Heart right ventricle (tissue), 16 donors: Measurements from ENCODE around the gene RBM33. TPM values are rescaled to one million over a fixed set of nuclear protein-coding genes. Genes with fewer than 3 reads are reported as not detected.

ENCODE experiments used
- ATAC-seq, 8 donors: fragments of 200-7000 bp; cut with Tn5 transposase; one replicate each; pipeline ENCODE4 v1.9.1; 2020; ENCODE audit warnings: mild to moderate bottlenecking in 8 of 8, moderate library complexity in 8 of 8, moderate number of reproducible peaks in 1 of 8
- DNase-seq, 2 donors: peaks; one replicate each; pipeline ENCODE4 v3.0.0-alpha.2; 2020
- H3K27ac ChIP-seq, 10 donors: fragments of 200-600 bp; sonication (generic) in 2 of 10; one replicate each; pipeline versions ENCODE4 v1.5.0 to v1.8.0; 2020 to 2022; ENCODE audit warnings: mild to moderate bottlenecking in 3 of 10
- H3K27me3 ChIP-seq, 7 donors: fragments of 200-600 bp; one replicate each; pipeline ENCODE4 v1.8.0; 2021 to 2022; ENCODE audit warnings: mild to moderate bottlenecking in 2 of 7
- H3K36me3 ChIP-seq, 9 donors: fragments of 200-600 bp; sonication (generic) in 1 of 9; one replicate each; pipeline versions ENCODE4 v1.5.0 to v1.8.0; 2020 to 2022; ENCODE audit warnings: mild to moderate bottlenecking in 2 of 9
- H3K4me1 ChIP-seq, 9 donors: fragments of 200-600 bp; sonication (generic) in 1 of 9; one replicate each; pipeline versions ENCODE4 v1.5.0 to v1.8.0; 2020 to 2022; ENCODE audit warnings: mild to moderate bottlenecking in 4 of 9
- H3K4me3 ChIP-seq, 10 donors: fragments of 200-600 bp; sonication (generic) in 2 of 10; one replicate each; pipeline versions ENCODE4 v1.5.0 to v1.8.0; 2020 to 2022; ENCODE audit warnings: mild to moderate bottlenecking in 7 of 10, moderate library complexity in 2 of 10
- H3K9me3 ChIP-seq, 11 donors: fragments of 200-600 bp in 10 of 11; sonication (generic) in 2 of 11; one replicate each; pipeline versions ENCODE4 v1.5.0 to v1.8.0; 2013 to 2022; ENCODE audit warnings: mild to moderate bottlenecking in 2 of 11, control low read depth in 1 of 11, moderate library complexity in 1 of 11
- CTCF ChIP-seq, 9 donors: fragments of 200-600 bp; sonication (generic) in 2 of 9; IDR thresholded peaks; one replicate each; pipeline versions ENCODE4 v1.5.0 to v1.8.0; 2021 to 2022; ENCODE audit warnings: antibody characterized with exemption in 9 of 9, mild to moderate bottlenecking in 5 of 9, moderate library complexity in 1 of 9
- WGBS, 2 donors: extraction: QIAGEN DNeasy Blood & Tissue Kit; methylation state at CpG; one replicate each; pipeline ENCODE4 v1.1.7; 2013; ENCODE audit warnings: inconsistent platforms in 1 of 2; 5-methylcytosine and 5-hydroxymethylcytosine counted together
- intact Hi-C, 10 donors: fragments of 100-400 bp; cut with DNase I; formaldehyde crosslinking; loops; one replicate each; pipeline versions ENCODE4 v1.11.1 to v1.14.2; 2022
- polyA plus RNA-seq, 2 donors: library from polyadenylated mRNA; stranded (reverse); fragments of 200-250 nt; gene quantifications; one replicate each; pipeline ENCODE4 v1.2.3, GENCODE V29; 2013
- total RNA-seq, 10 donors: library from RNA; stranded (reverse); fragmentation: NEBNext Ultra II Directional in 3 of 10; extraction: Animal tissue kit (Norgen Biotek cat#: 25700) in 3 of 10; gene quantifications; one replicate each; pipeline versions ENCODE4 v1.2.1 to v1.2.4, GENCODE V29; 2021 to 2023
- donor health status: Arrhythmogenic right ventricular cardiomyopathy.
- donor health status: ischemic (EF 13 %, LVEDD 7.1; RV severe dilation, severe dysfunction).
- donor health status: healthy with polysubstance abuse.
- donor health status: DM: no; HTN: yes; CAD: no.
- donor health status: DM: no; HTN: no; CAD: no.
- donor health status: ischemic (EF 25% LVEDD 6.9; RV normal size, moderate dysfunction).
- donor health status: ischemic (EF 25% LVEDD 5.7; RV mildly dilated, moderate dysfunction).
- donor health status: healthy.
- donor health status: DM: yes; HTN: yes; CAD: no.
- donor health status: Ischemic cardiomyopathy.
- donor health status: ischemic (EF 35%, LVEDD 5.7; RV mildly dilated, moderate dysfunction).
- donor health status: nonischemic (EF 11% LVEDD 7.7; RV severe dilation, severe dysfunction).
- donor health status: DM: yes; HTN: yes; CAD: no.
- donor health status: PGD.
- donor health status: ischemic (EF 29% LVEDD 5.4; RV normal size, mild dysfunction).
- donor health status: nonischemic (EF 23%, LVEDD 6.1; RV moderate dilation, normal function).

The RBM33 gene
- total and polyA plus RNA-seq, 12 donors: 9.5 to 44.6 (median 35.7) TPM

DNA sequence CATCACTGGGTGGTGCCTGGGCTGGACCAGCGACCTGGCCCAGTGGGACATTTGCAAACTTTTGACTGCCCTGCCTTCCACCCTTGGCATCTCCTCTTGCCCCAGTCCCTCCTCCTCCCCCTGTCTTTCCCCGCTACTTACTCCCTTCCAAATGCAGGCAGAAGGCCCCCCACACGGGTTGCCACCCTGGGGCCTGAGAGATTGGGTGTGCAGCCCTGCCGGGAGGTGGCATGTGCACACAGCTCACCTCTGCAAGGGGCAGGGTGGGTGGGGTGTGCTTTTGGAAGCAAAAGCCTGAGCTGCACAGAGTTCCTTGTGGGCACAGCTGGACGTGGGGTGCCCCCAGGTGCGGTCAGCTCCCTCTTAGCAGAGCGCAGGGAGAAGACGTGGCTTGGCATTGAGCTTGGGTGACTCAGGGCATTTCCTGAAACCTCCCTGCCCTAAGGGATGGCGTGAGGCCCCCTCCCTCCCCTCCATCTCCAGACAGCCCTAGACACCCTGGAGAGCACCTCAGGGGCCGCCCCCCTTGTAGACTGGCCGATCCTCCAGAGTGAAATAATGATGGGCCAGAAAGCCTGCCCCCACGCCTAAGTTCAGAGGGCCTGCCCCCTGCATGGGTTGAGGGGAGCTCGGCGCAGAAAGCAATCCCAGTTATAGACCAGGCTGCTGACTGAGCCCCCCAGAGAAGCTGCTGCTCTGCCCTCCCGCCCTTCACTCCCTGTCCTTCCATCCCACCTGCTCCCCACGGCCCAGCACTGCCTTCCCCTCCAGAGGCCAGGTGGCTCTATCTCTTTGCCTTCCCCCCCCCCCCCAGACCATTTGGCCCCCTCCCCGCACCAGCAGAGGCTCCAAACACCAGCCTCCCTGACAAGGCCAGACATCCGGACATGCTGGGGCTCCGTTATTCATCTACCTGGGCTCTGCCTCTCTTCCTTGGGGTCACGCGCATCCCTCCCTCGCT, 170.1 kb downstream of the RBM33 start:
- H3K4me3 ChIP-seq: no peak overlapping the region
- ATAC-seq (peak in 1 of 8 donors; percentile 8), DNase-seq (no peak)
- peaks cover 0 to 24% (median 8%) of the 10 kb centered on the region in 9 donors for H3K4me1 ChIP-seq
- no peaks in the 10 kb centered on the region for H3K9me3 ChIP-seq
- intact Hi-C loops: loop anchor here in 8 of 10 donors (5.0 to 10.0 kb wide), 3 partner anchors 658 to 950 kb away; no protein-coding TSS in a partner anchor
- peaks cover 11 to 95% (median 87%) of the 10 kb centered on the region in 7 donors for H3K27me3 ChIP-seq
- H3K27ac ChIP-seq: no peak overlapping the region
- H3K36me3 ChIP-seq: no peaks in the 10 kb centered on the region
- WGBS, 2 donors: 5 to 8% methylated on average over 22 of the region's 22 CpGs
- no peak for TF ChIP-seq CTCF (IDR thresholded peaks at IDR 0.05)

- H3K36me3 ChIP-seq: no peaks in the 10 kb centered on the region
- H3K4me3 ChIP-seq: no peak overlapping the region
- 28 to 31% methylated on average over 20 of the region's 20 CpGs for WGBS, 2 donors
- peak; percentile 18 to 44 for DNase-seq
- peak in 7 of 9 donors; percentile 51 to 65 (median 59) for TF ChIP-seq CTCF (IDR thresholded peaks at IDR 0.05)
- no peak overlapping the region for H3K27ac ChIP-seq
- H3K27me3 ChIP-seq: peaks cover 2 to 95% (median 87%) of the 10 kb centered on the region in 7 donors
- no peaks in the 10 kb centered on the region for H3K9me3 ChIP-seq
- intact Hi-C loops: loop anchor here in 7 of 10 donors (5.0 to 10.0 kb wide), 3 partner anchors 657 to 949 kb away; no protein-coding TSS in a partner anchor
- H3K4me1 ChIP-seq: peaks cover 0 to 16% (median 4%) of the 10 kb centered on the region in 9 donors
- peak in 7 of 8 donors; percentile 22 to 79 (median 74) for ATAC-seq
These were observed 171.1 kb downstream of the RBM33 start for GRCh38 chr7:155815332-155816191.

DNA sequence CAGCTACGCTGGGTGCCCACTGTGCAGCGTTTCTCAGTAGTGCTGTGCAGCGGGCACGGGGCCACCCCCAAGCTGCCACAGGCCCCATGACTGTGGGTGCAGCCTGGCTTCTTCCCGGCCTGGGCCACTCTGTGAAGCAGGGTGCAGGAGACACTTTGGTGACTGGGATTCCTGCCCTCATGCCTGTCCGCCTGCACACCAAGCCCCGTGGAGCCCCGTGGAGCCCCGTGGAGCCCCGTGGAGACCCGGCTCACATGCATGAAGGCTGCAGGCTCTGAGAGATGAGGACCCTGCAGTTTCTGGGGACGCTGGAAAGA, 171.7 kb downstream of the RBM33 start:
- WGBS, 2 donors: 83 to 88% methylated on average over 12 of the region's 12 CpGs

More for the DNA sequence above, 171.7 kb downstream of the RBM33 start:
- intact Hi-C loops: loop anchor here in 7 of 10 donors (5.0 to 10.0 kb wide), 3 partner anchors 656 to 949 kb away; no protein-coding TSS in a partner anchor
- Histone ChIP-seq H3K27me3 (peaks cover 0 to 95% (median 87%) of the 10 kb centered on the region in 7 donors), H3K9me3 (no peaks in the 10 kb centered on the region), H3K27ac (no peak overlapping the region), H3K4me3 (no peak overlapping the region), H3K4me1 (peaks cover 0 to 12% (median 4%) of the 10 kb centered on the region in 9 donors), H3K36me3 (no peaks in the 10 kb centered on the region)
- DNase-seq (no peak), ATAC-seq (no peak)
- no peak for TF ChIP-seq CTCF (IDR thresholded peaks at IDR 0.05)
